Superior temporal gyrus (tissue), 1 donor: Measurements from ENCODE around the gene PRDM5.

Experiments used
- DNase-seq: peaks from one replicate; pipeline ENCODE4 v3.0.0-alpha.2; 2016; ENCODE audit errors: extremely low spot score

Gene PRDM5

DNA sequence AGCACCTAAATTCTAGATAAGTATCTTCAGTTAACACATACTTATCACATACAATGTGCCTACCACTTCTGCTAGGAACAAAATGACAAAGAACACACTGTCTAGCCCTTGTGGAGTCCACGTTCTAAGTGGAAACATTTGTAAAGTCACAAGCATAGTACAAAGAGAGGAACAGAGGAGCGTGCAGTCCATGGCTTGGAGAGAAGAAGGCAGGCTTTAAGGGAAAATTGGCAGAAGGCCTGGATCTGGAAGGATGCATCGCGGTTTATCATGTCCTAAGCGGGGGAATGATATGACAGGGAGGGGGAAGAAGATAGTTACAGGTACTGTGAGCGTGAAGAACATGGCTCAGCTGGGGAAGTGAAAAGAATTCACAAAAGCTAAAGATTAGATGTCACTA lies 218.0 kb downstream of the PRDM5 start:
- no peak for DNase-seq

DNA sequence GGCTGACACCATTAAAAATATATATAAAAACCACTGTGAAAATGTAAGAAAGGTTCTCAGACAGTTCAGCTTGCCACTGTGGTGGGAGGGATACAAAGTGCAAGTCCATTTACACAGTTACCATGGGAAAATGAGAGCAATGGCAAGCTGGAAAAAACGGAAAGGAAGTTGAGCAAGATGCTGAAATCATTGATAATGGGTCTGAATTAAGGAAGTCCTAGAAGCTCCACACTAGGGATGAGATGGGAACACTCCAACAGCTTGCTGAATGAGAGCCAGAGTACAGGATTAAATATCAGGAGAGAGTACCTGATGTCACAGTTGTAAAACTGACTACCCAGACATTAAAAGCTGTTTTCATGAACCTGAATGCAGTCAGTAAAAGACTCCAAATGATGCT lies 218.6 kb downstream of the PRDM5 start:
- no peak for DNase-seq

DNA sequence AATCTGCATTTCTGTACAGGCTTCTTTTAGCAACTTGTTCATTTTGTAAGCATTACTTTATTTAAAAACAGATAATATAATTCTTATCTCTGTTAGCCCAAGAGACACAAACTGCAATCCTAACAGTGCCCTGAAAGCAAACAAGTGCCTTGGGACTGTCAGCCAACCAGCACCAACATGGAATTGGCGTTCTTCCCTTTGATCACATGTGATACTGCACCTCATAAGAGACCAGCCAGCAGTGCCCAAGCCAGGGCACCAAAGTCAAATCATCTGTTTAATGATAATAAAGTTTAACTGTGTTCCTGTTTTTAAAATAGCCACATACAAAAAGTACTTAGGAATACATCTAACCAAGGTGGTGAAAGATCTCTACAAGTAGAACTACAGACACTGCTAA lies 223.2 kb downstream of the PRDM5 start:
- no peak for DNase-seq

GRCh38 chr4:120694973-120695372 lies 227.6 kb downstream of the PRDM5 start:
- DNase-seq: no peak

DNA sequence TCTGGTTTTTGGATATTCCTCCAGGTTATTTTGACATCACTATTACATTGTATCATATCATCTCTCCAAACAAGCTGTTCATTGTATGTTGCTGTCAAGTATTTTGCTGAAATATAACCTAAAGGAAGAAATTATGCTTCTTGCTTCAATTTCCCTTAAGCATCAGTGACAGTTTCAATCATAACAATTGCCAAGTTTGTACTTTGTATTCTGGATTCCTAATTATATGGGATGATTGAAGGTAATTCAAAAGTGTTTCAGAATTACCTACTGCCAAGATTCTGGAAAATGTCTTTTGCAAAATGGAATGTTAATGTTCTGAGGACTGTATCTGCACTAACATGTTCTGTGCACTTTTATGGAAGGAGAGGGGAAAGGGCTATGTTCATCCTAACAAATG lies 228.7 kb downstream of the PRDM5 start:
- no peak for DNase-seq

- no peak for DNase-seq
Observed at GRCh38 chr4:120692964-120693363, 229.6 kb downstream of the PRDM5 start.

- DNase-seq: no peak
Observed at GRCh38 chr4:120691536-120691935, 231.0 kb downstream of the PRDM5 start.

DNA sequence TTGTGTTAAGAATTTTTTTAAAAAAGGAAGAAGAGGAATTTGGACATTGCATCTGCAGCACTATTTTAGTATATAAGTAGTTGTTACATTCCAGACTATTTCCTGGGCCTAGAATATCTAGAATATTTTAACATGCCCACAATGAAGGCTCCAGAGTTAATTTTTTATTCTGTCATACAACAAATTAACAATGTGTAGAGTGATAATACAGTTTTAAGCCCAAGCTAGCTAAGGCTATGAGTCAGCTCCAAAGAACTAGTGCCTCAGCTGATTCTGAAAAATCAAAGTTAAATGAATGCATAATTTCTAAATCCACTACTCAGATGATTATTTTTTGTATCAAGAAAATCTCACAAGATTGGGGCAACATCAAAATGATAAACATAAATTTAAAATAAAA lies 231.4 kb downstream of the PRDM5 start:
- no peak for DNase-seq

DNA sequence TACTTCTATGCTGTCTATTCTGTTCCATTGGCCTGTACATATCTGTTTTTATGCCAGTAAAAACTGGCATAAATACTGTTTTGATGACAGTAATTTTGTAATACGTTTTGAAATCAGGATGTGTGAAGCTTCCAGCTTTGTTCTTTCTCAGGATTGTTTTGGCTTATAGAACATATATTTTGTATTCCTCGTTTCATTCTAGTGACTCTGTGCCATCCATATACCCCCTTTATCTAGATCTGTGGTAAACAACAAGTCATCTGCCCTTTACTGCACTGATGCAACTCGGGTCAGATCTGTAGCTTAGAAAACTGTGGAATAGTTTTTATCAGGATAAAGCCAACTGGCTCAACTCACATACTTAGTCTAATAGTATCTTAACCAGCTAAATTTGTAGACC lies 233.7 kb downstream of the PRDM5 start:
- no peak for DNase-seq

- no peak for DNase-seq
Observed at GRCh38 chr4:120685756-120686278, 236.7 kb downstream of the PRDM5 start.

GRCh38 chr4:120683897-120684540 lies 238.5 kb downstream of the PRDM5 start:
- no peak for DNase-seq

DNA sequence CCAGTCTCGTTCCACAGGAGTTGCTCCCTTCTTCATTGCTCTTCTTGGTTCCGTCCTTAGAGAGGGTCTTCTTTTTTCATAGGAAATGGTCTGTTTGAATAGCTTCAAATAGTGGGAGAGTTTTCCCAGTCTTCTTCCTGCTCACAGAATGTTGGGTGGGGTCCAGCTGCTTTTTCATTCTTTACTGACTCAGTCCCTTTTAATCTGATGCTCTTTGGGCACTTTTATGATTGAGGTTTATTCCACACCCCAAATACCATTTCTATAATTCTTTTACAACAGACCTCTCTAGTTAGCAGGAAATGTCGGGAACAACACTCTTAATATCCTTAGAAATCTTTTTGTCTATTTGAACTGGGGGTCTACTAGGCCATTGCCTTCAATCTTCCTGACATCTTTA lies 239.5 kb downstream of the PRDM5 start:
- DNase-seq: no peak

GRCh38 chr4:120680647-120681228 lies 241.8 kb downstream of the PRDM5 start:
- no peak for DNase-seq

DNA sequence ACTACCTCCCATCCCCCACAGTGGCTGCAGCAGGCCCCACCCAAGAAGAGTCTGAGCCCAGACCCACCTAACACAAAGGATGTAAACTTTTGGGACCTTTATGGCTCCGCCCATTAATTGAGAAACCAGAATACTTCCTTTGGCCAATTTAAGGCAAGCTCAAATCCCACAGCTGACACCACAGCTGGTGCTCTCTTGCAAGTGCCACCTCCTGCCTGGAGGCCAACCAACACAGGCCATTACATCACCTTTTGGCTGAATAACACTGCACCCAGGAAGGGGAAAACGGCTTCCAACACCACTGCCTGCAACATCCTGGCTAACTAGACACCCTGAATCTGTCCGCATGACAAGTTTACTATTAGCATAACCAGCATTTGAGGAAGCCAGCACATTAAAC lies 248.8 kb downstream of the PRDM5 start:
- no peak for DNase-seq

- no peak for DNase-seq
Observed at GRCh38 chr4:120672558-120673147, 249.9 kb downstream of the PRDM5 start.

GRCh38 chr4:120672076-120672475 lies 250.4 kb downstream of the PRDM5 start:
- no peak for DNase-seq

- DNase-seq: no peak
Observed at GRCh38 chr4:120671538-120671937, 251.0 kb downstream of the PRDM5 start.

- DNase-seq: no peak
Observed at GRCh38 chr4:120667102-120667501, 255.4 kb downstream of the PRDM5 start.

GRCh38 chr4:120664851-120665250 lies 257.7 kb downstream of the PRDM5 start:
- DNase-seq: no peak

- DNase-seq: no peak
Observed at GRCh38 chr4:120659616-120660170, 262.8 kb downstream of the PRDM5 start.

GRCh38 chr4:120658772-120659171 lies 263.8 kb downstream of the PRDM5 start:
- no peak for DNase-seq

DNA sequence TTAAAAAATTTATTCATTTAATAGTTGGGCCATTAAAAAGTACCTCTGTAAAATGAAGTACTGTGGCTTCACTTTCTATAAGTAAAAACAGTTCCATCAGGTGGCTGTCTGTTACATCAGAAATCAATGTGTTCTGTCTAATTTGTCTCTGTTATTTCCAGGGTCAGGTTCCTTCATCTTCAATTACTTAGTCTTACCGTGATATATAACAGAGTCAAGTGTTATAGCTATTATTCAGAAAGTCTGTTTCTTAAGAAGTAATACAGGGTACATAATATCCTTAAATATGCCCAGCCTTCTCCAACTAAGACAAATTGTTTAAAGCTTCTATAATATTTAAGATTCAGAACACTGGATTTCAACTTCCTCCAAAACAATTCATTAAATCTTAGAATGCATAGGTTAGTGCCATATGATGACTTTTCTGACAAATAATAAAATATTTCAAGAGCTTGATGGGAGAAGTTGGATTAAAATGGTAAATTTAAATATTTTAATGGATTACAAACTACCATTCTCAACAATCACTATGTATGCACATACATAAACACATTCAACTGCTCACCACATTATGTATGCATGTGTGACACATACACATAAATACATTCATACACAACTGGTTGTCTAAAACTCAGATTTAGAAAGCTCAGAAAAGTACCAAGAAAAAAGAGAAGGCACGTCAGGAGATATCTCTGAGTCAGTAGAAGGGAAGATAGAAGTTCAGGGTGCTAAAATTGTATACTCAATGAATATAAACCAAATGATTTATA lies 268.5 kb downstream of the PRDM5 start:
- no peak for DNase-seq
